H9 (cell line): ENCODE results near the gene LAX1. TPM values are rescaled to one million over a fixed set of nuclear protein-coding genes. Genes with fewer than 3 reads are reported as not detected.

Experiments used
- DNase-seq: peaks from one replicate; pipeline ENCODE4 v3.0.0-alpha.2; 2017
- H2AFZ ChIP-seq: one replicate; pipeline ENCODE4 v1.6.1; 2013; ENCODE audit warnings: mild to moderate bottlenecking, low read length, control low read depth, moderate library complexity
- H2AK5ac ChIP-seq: 2 replicates; pipeline ENCODE4 v1.6.1; 2013; ENCODE audit warnings: low read length, control low read depth, mixed read lengths; ENCODE audit not compliant: insufficient read length
- H2BK120ac ChIP-seq: one replicate; pipeline ENCODE4 v1.6.1; 2013; ENCODE audit warnings: low read depth, mild to moderate bottlenecking, low read length, control low read depth, inconsistent platforms; ENCODE audit not compliant: poor library complexity, severe bottlenecking
- H2BK12ac ChIP-seq: 2 replicates; pipeline ENCODE4 v1.6.1; 2013; ENCODE audit warnings: low read length, control low read depth, mixed read lengths, low read depth; ENCODE audit not compliant: insufficient read length
- H2BK15ac ChIP-seq: 2 replicates; pipeline ENCODE4 v1.6.1; 2013; ENCODE audit warnings: low read depth, low read length, control low read depth
- H2BK20ac ChIP-seq: one replicate; pipeline ENCODE4 v1.6.1; 2013; ENCODE audit warnings: low read depth, mild to moderate bottlenecking, low read length, control low read depth, inconsistent platforms; ENCODE audit not compliant: poor library complexity, severe bottlenecking
- H2BK5ac ChIP-seq: 2 replicates; pipeline ENCODE4 v1.6.1; 2013; ENCODE audit warnings: low read length, control low read depth, mixed read lengths; ENCODE audit not compliant: insufficient read length
- H3K14ac ChIP-seq: 2 replicates; pipeline ENCODE4 v1.6.1; 2013; ENCODE audit warnings: low read length, control low read depth; ENCODE audit not compliant: insufficient read depth
- H3K18ac ChIP-seq: 2 replicates; pipeline ENCODE4 v1.6.1; 2013; ENCODE audit warnings: low read depth, mild to moderate bottlenecking, mixed read lengths, low read length, control low read depth; ENCODE audit not compliant: insufficient read length
- H3K23ac ChIP-seq: 2 replicates; pipeline ENCODE4 v1.6.1; 2013; ENCODE audit warnings: low read length, control low read depth, mixed read lengths, low read depth; ENCODE audit not compliant: insufficient read length
- H3K23me2 ChIP-seq: 2 replicates; pipeline ENCODE4 v1.6.1; 2013; ENCODE audit warnings: low read depth, mild to moderate bottlenecking, mixed read lengths, low read length, control low read depth; ENCODE audit not compliant: insufficient read length, poor library complexity, severe bottlenecking
- H3K27ac ChIP-seq: 2 replicates; pipeline ENCODE4 v1.5.1; 2013; ENCODE audit warnings: low read length, control low read depth, mixed read lengths, low read depth; ENCODE audit not compliant: insufficient read length
- H3K27me3 ChIP-seq: 2 replicates; pipeline ENCODE4 v1.6.1; 2013; ENCODE audit warnings: low read length, control low read depth, inconsistent platforms; ENCODE audit not compliant: insufficient read depth
- H3K4ac ChIP-seq: 2 replicates; pipeline ENCODE4 v1.6.1; 2013; ENCODE audit warnings: low read depth, mild to moderate bottlenecking, control low read depth, inconsistent platforms, low read length, moderate library complexity
- H3K4me1 ChIP-seq: 2 replicates; pipeline ENCODE4 v1.6.1; 2013; ENCODE audit warnings: low read length, control low read depth, inconsistent platforms; ENCODE audit not compliant: insufficient read depth
- H3K4me2 ChIP-seq: 2 replicates; pipeline ENCODE4 v1.6.1; 2013; ENCODE audit warnings: low read length, control low read depth, mixed read lengths; ENCODE audit not compliant: insufficient read length, insufficient read depth
- H3K56ac ChIP-seq: 2 replicates; pipeline ENCODE4 v1.6.1; 2013; ENCODE audit warnings: low read depth, mild to moderate bottlenecking, mixed read lengths, low read length, control low read depth; ENCODE audit not compliant: insufficient read length
- H3K79me1 ChIP-seq: 2 replicates; pipeline ENCODE4 v1.6.1; 2013; ENCODE audit warnings: low read depth, mild to moderate bottlenecking, moderate library complexity, low read length, control low read depth, inconsistent platforms; ENCODE audit not compliant: insufficient read depth, poor library complexity, severe bottlenecking
- H3K79me2 ChIP-seq: 2 replicates; pipeline ENCODE4 v1.6.1; 2013; ENCODE audit warnings: low read length, control low read depth, inconsistent platforms; ENCODE audit not compliant: insufficient read depth
- H3K9ac ChIP-seq: 2 replicates; pipeline ENCODE4 v1.6.1; 2013; ENCODE audit warnings: low read length, control low read depth, mixed read lengths; ENCODE audit not compliant: insufficient read length; ENCODE audit errors: extremely low read depth
- H3K9me3 ChIP-seq: one replicate; pipeline ENCODE4 v1.6.1; 2013; ENCODE audit warnings: low read depth, low read length, inconsistent platforms; ENCODE audit not compliant: control insufficient read depth
- H3T11ph ChIP-seq: one replicate; pipeline ENCODE4 v1.6.1; 2013; ENCODE audit warnings: mild to moderate bottlenecking, low read length, control low read depth, inconsistent platforms
- H4K20me1 ChIP-seq: one replicate; pipeline ENCODE4 v1.6.1; 2013; ENCODE audit not compliant: control insufficient read depth, insufficient read length, insufficient read depth
- H4K5ac ChIP-seq: 2 replicates; pipeline ENCODE4 v1.6.1; 2013; ENCODE audit warnings: low read depth, mild to moderate bottlenecking, mixed read lengths, low read length, control low read depth; ENCODE audit not compliant: insufficient read length
- H4K8ac ChIP-seq: replicated peaks from 2 replicates; pipeline ENCODE4 v1.6.1; 2013; ENCODE audit warnings: low read length, control low read depth, mixed read lengths, low read depth; ENCODE audit not compliant: insufficient read length
- H4K91ac ChIP-seq: 2 replicates; pipeline ENCODE4 v1.6.1; 2013; ENCODE audit warnings: low read depth, mild to moderate bottlenecking, moderate library complexity, mixed read lengths, low read length, control low read depth; ENCODE audit not compliant: insufficient read length
- H3K27ac Mint-ChIP-seq, 3 experiments: 2 replicates in 2 of 3; 3 replicates in 1 of 3; pipeline ENCODE4 v1.8.0; 2020 to 2021; ENCODE audit warnings: mixed read lengths in 3 of 3, mild to moderate bottlenecking in 1 of 3, moderate library complexity in 1 of 3
- H3K27me3 Mint-ChIP-seq: 2 replicates; pipeline ENCODE4 v1.8.0; 2021; ENCODE audit warnings: low read depth, mild to moderate bottlenecking, moderate library complexity, mixed read lengths
- H3K36me3 Mint-ChIP-seq, 3 experiments: 2 replicates in 2 of 3; 3 replicates in 1 of 3; pipeline ENCODE4 v1.8.0; 2020 to 2021; ENCODE audit warnings: low read depth in 3 of 3, mixed read lengths in 3 of 3; ENCODE audit not compliant: insufficient read depth in 1 of 3
- H3K4me1 Mint-ChIP-seq, 2 experiments: 2 replicates each; pipeline ENCODE4 v1.8.0; 2020; ENCODE audit warnings: mixed read lengths in 2 of 2
- H3K4me3 Mint-ChIP-seq, 2 experiments: 2 replicates in 1 of 2; 3 replicates in 1 of 2; pipeline ENCODE4 v1.8.0; 2020 to 2021; ENCODE audit warnings: mild to moderate bottlenecking in 2 of 2, mixed read lengths in 2 of 2, moderate library complexity in 1 of 2
- H3K9me3 Mint-ChIP-seq, 2 experiments: 2 replicates in 1 of 2; 3 replicates in 1 of 2; pipeline ENCODE4 v1.8.0; 2020; ENCODE audit warnings: mild to moderate bottlenecking in 2 of 2, mixed read lengths in 2 of 2, moderate library complexity in 1 of 2
- CTCF ChIP-seq: fragments of 200-600 bp; sonication (generic); conservative IDR thresholded peaks from 3 replicates; pipeline ENCODE4 v1.8.0; 2021; ENCODE audit warnings: antibody characterized with exemption, mild to moderate bottlenecking
- WGBS: extraction: QIAGEN DNeasy Blood & Tissue Kit; methylation state at CpG from one replicate; pipeline ENCODE4 v1.1.7; 2013; ENCODE audit warnings: missing lambda C conversion rate, low lambda C conversion rate, mixed read lengths; ENCODE audit not compliant: insufficient read length; ENCODE audit errors: extremely low coverage; 5-methylcytosine and 5-hydroxymethylcytosine counted together
- total RNA-seq: library from RNA; stranded (reverse); gene quantifications from 2 replicates; pipeline ENCODE4 v1.2.1, GENCODE V29; 2021

Gene LAX1
- total RNA-seq, 1 experiment from 2014 or later, result not detected

GRCh38 chr1:203797948-203798655, 33.1 kb downstream of the LAX1 start:
- no peaks in the 10 kb centered on the region for H3K23me2 ChIP-seq
- no peak for DNase-seq
- peaks cover 37% of the 10 kb centered on the region for H3K79me2 ChIP-seq
- H2BK15ac ChIP-seq, result no peak overlapping the region
- no peak overlapping the region for H2BK5ac ChIP-seq
- H4K5ac ChIP-seq, result no peak overlapping the region
- H3K4me1 ChIP-seq, result no peaks in the 10 kb centered on the region
- no peak overlapping the region; a peak in 1 of 7 replicates for H3K27ac Mint-ChIP-seq
- H4K8ac ChIP-seq, result no peak overlapping the region
- no peaks in the 10 kb centered on the region for H3K79me1 ChIP-seq
- H3K14ac ChIP-seq, result no peak overlapping the region
- peaks cover 30 to 42% of the 10 kb centered on the region in 2 experiments for H3K4me1 Mint-ChIP-seq
- TF ChIP-seq CTCF, result no peak
- no peak overlapping the region for H3K9ac ChIP-seq
- no peak overlapping the region for H3K27ac ChIP-seq
- H2AFZ ChIP-seq, result no peak overlapping the region
- no peak overlapping the region for H3K56ac ChIP-seq
- H4K91ac ChIP-seq, result no peak overlapping the region
- peaks cover 13 to 27% of the 10 kb centered on the region in 2 experiments; a peak in 4 of 5 replicates for H3K9me3 Mint-ChIP-seq
- WGBS, result no CpG with 5 or more reads among the region's 6 CpGs
- no peak overlapping the region for H3K4me2 ChIP-seq
- H2BK20ac ChIP-seq, result no peak overlapping the region
- H2AK5ac ChIP-seq, result no peak overlapping the region
- H2BK12ac ChIP-seq, result no peak overlapping the region
- H2BK120ac ChIP-seq, result no peak overlapping the region
- no peaks in the 10 kb centered on the region for H3K27me3 ChIP-seq
- no peaks in the 10 kb centered on the region for H3K9me3 ChIP-seq
- no peak overlapping the region for H3K4ac ChIP-seq
- H3K36me3 Mint-ChIP-seq, result peaks cover 44 to 50% (median 44%) of the 10 kb centered on the region in 3 experiments
- no peak overlapping the region for H3K23ac ChIP-seq
- no peak overlapping the region for H3K18ac ChIP-seq
- H3T11ph ChIP-seq, result no peak overlapping the region
- H3K4me3 Mint-ChIP-seq, result peak overlapping the region; percentile 86 to 95; a peak in 4 of 5 replicates
- H3K27me3 Mint-ChIP-seq, result no peaks in the 10 kb centered on the region
- no peaks in the 10 kb centered on the region for H4K20me1 ChIP-seq
